HG02642 (cell line): ENCODE data around the gene EEF1A1.
A peak's percentile ranks its signal among the peaks of the same experiment; 100 is the strongest.
"Not testable (repeated sequence)": the region's sequence is repeated elsewhere in the genome, so short reads cannot be mapped to it uniquely, and the experiment has no call there.

Experiments used
- ATAC-seq: cut with Tn5 transposase; IDR thresholded peaks from one replicate; pipeline ENCODE4 v1.9.1; 2021; ENCODE audit warnings: mild to moderate bottlenecking; ENCODE audit not compliant: unreplicated experiment, poor library complexity

EEF1A1 gene

DNA sequence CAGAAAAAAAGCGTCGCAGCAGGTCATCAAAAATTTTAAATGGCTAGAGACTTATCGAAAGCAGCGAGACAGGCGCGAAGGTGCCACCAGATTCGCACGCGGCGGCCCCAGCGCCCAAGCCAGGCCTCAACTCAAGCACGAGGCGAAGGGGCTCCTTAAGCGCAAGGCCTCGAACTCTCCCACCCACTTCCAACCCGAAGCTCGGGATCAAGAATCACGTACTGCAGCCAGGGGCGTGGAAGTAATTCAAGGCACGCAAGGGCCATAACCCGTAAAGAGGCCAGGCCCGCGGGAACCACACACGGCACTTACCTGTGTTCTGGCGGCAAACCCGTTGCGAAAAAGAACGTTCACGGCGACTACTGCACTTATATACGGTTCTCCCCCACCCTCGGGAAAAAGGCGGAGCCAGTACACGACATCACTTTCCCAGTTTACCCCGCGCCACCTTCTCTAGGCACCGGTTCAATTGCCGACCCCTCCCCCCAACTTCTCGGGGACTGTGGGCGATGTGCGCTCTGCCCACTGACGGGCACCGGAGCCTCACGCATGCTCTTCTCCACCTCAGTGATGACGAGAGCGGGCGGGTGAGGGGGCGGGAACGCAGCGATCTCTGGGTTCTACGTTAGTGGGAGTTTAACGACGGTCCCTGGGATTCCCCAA lies at the start of gene EEF1A1:
EEF1A1 (minus strand) TSS at position 345 of the 663 bp plus-strand sequence. CDS start 1,006 bp downstream, outside the sequence.
- peak; percentile 72 for ATAC-seq

- ATAC-seq: no peak
Measured at GRCh38 chr6:73569121-73569520, 48.3 kb upstream of the EEF1A1 start.

GRCh38 chr6:73566954-73567591 lies 46.2 kb upstream of the EEF1A1 start:
- no peak for ATAC-seq

DNA sequence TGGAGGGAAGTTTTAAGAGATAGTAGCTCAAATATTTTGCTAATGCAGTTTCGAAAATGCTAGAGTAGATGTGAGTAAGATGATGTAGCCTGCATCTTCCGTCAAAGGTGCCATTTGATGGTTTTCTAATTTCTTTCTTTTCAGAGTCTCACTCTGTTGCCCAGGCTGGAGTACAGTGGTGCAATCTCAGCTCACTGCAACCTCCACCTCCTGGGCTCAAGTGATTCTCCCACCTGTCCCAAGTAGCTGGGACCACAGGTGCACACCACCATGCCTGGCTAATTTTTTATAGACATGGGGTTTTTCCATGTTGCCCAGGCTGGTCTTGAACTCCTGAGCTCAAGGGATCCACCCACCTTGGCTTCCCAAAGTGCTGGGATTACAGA lies 45.6 kb upstream of the EEF1A1 start:
- not testable (repeated sequence) for ATAC-seq

- ATAC-seq: no peak
Measured at GRCh38 chr6:73565767-73566485, 45.1 kb upstream of the EEF1A1 start.

- no peak for ATAC-seq
Measured at GRCh38 chr6:73564578-73565345, 43.9 kb upstream of the EEF1A1 start.

- no peak for ATAC-seq
Measured at GRCh38 chr6:73562558-73562957, 41.7 kb upstream of the EEF1A1 start.

DNA sequence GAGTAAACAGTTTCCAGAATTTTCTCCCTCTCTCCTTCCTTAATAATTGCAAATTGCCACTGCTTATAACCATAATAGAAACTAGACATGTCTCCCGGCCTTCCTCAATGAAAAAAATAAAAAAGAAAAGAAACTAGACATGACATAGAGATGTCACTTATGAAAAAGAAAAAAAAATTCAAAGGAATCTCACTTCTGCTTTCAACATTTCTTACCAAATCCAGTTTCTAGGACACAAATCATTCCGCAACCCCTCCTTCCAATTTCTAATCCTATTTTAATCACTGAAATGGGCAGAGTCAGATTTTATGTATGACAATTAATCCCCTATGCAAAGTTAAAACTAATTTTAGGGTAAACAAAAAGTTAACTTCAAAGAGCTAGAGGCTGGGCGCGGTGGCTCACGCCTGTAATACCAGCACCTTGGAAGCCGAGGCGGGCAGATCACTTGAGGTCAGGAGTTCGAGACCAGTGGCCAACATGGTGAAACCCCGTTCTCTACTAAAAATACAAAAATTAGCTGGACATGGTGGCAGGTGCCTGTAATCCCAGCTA lies 40.1 kb upstream of the EEF1A1 start:
- ATAC-seq: peak; percentile 64

GRCh38 chr6:73560182-73560732 lies 39.4 kb upstream of the EEF1A1 start:
- ATAC-seq: peak; percentile 51

DNA sequence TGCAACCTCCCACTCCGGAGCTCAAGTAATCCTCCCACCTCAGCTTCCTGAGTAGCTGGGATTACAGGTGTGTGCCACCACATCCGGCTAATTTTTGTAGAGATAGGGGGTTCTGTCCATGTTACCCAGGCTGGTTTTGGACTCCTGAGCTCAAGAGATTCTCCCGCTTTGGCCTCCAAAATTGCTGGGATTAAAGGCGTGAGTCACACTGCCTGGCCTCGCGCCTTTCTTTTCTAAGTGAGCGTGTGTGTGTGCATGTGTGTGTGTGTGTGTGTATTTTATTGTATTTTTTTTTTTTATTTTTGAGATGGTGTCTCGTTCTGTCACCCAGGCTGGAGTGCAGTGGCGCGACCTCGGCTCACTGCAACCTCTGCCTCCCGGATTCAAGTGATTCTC lies 38.6 kb upstream of the EEF1A1 start:
- not testable (repeated sequence) for ATAC-seq

DNA sequence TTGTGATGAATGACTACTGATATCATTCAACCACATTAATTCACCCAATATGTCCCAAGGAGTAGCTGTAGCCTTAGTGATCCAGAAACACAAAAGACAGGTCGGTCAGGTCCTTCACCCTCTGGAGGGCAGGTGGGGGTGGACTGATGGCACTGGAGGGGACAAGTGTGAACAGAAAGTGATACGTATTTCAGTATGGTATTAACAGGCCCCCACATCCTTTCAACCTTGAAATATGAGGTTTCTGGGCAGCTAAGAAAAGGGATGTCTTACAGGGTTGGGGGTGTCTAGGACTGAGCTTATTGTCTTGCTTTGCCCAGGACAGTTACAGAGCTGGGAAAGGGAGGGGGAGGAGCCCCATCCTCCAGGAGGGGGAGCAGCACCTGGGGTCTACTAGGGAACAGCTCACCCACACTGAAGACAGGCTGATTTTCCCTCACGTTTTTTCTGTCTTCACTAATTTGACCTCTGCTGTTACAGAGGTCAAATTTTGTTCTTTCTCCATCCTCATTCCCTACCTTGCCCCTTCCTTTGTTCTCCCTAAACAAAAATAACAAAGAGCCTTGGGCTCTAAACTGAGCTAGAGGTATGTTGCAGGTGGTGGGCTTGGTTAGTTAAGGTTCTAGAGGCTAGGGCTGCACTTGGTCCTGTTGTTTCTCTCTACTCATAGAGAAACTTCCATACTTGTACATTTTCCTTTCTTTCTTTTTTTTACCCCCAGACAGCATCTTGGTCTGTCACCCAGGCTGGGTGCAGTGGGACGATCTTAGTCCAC lies 38.0 kb upstream of the EEF1A1 start:
- ATAC-seq: no peak

GRCh38 chr6:73556836-73557235 lies 36.0 kb upstream of the EEF1A1 start:
- ATAC-seq: no peak

GRCh38 chr6:73555380-73555949 lies 34.6 kb upstream of the EEF1A1 start:
- not testable (repeated sequence) for ATAC-seq

DNA sequence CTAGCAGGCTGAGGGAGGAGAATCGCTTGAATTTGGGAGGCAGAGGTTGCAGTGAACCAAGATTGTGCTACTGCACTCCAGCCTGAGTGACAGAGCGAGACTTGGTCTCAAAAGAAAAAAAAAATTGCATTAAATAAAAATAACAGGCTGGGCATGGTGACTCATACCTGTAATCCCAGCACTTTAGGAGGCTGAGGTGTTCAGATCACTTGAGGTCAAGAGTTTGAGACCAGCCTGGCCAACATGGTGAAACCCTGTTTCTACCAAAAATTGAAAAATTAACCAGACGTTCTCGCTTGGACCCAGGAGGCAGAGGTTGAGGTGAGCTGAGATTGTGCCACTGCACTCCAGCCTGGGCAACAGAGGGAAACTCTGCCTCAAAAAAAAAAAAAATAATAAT lies 30.3 kb upstream of the EEF1A1 start:
- ATAC-seq: not testable (repeated sequence)

GRCh38 chr6:73548458-73549446 lies 27.9 kb upstream of the EEF1A1 start:
- no peak for ATAC-seq

DNA sequence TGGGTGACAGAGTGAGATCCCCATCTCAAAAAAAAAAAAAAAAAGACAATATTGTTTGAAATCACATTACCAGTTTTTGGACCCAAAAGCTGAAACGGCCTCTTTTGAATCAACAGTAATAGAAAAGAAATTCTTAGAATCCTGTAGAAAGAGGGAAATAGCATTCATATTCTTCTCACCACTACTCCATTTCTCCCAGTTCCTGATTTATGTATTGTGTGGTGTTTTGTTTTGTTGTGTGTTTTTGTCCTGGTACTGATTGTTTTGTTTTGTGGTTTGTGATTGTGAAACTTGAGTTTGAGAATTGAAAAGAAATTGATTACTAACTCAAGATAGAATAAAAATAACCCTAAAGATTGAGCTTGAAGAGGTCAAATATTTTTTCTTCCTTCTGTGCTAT lies 26.2 kb upstream of the EEF1A1 start:
- ATAC-seq: no peak

- no peak for ATAC-seq
Measured at GRCh38 chr6:73542891-73543290, 22.1 kb upstream of the EEF1A1 start.

GRCh38 chr6:73542481-73542880 lies 21.6 kb upstream of the EEF1A1 start:
- not testable (repeated sequence) for ATAC-seq
